H1 (cell line): ENCODE results near the gene SNRPA1. TPM values are rescaled to one million over a fixed set of nuclear protein-coding genes. Genes with fewer than 3 reads are reported as not detected.
"Not testable (repeated sequence)": the region's sequence is repeated elsewhere in the genome, so short reads cannot be mapped to it uniquely, and the experiment has no call there.

Experiments
- CTCF ChIA-PET: fragments of 300-600 bp; sonication (Branson Sonifier 250); formaldehyde crosslinking; loops from one replicate; lab custom pipeline; 2021; ENCODE audit not compliant: partially characterized antibody; lab: Charles Lee
- POLR2A ChIA-PET: fragments of 300-600 bp; sonication (Branson Sonifier 250); formaldehyde crosslinking; loops from one replicate; lab custom pipeline; 2021; ENCODE audit warnings: inconsistent platforms; ENCODE audit not compliant: partially characterized antibody; lab: Charles Lee
- DNase-seq, 2 experiments: peaks; one replicate each; pipeline versions ENCODE4 v3.0.0 to v3.0.0-alpha.2; 2010 to 2022; ENCODE audit warnings: low spot score in 2 of 2, low read depth in 1 of 2, mixed read lengths in 1 of 2
- FAIRE-seq: peaks from 2 replicates; lab custom pipeline; 2011; peaks lifted over from hg19 to GRCh38; lab: Jason Lieb, UNC
- H2AFZ ChIP-seq: 2 replicates; pipeline ENCODE4 v1.8.1; 2012; ENCODE audit warnings: low read length, inconsistent platforms
- H2AK5ac ChIP-seq: 2 replicates; pipeline ENCODE4 v1.6.1; 2013; ENCODE audit warnings: low read depth, low read length
- H2BK120ac ChIP-seq: replicated peaks from 2 replicates; pipeline ENCODE3; 2013; ENCODE audit warnings: low read depth, low read length, inconsistent platforms
- H2BK12ac ChIP-seq: 2 replicates; pipeline ENCODE4 v1.6.1; 2013; ENCODE audit warnings: low read depth, low read length
- H2BK15ac ChIP-seq: 2 replicates; pipeline ENCODE4 v1.6.1; 2013; ENCODE audit warnings: low read length
- H2BK20ac ChIP-seq: 2 replicates; pipeline ENCODE4 v1.6.1; 2013; ENCODE audit warnings: low read length
- H2BK5ac ChIP-seq: 2 replicates; pipeline ENCODE4 v1.6.1; 2013; ENCODE audit warnings: low read depth, low read length
- H3K14ac ChIP-seq: 2 replicates; pipeline ENCODE4 v1.6.1; 2013; ENCODE audit warnings: inconsistent platforms; ENCODE audit not compliant: insufficient read length
- H3K18ac ChIP-seq: 2 replicates; pipeline ENCODE4 v1.6.1; 2013; ENCODE audit warnings: low read length; ENCODE audit errors: extremely low read depth
- H3K23ac ChIP-seq: 2 replicates; pipeline ENCODE4 v1.6.1; 2013; ENCODE audit warnings: inconsistent platforms; ENCODE audit not compliant: insufficient read length
- H3K23me2 ChIP-seq: 2 replicates; pipeline ENCODE4 v1.6.1; 2013; ENCODE audit warnings: low read depth, low read length
- H3K27ac ChIP-seq: 2 replicates; pipeline ENCODE4 v1.6.1; 2011; ENCODE audit warnings: low read depth, low read length, inconsistent platforms
- H3K27me3 ChIP-seq, 4 experiments: replicated peaks in 1 of 4; 1 replicate in 1 of 4; 2 replicates in 3 of 4; pipeline versions ENCODE4 v1.6.1 to v1.8.1; 2011 to 2013; ENCODE audit warnings: low read length in 3 of 4, mild to moderate bottlenecking in 3 of 4, inconsistent platforms in 2 of 4, mixed read lengths in 2 of 4, moderate library complexity in 1 of 4; ENCODE audit not compliant: control insufficient read depth in 3 of 4, insufficient read depth in 3 of 4; ENCODE audit errors: extremely low read depth in 1 of 4
- H3K36me3 ChIP-seq, 4 experiments: 2 replicates each; pipeline versions ENCODE4 v1.6.1 to v1.8.1; 2011 to 2013; ENCODE audit warnings: mild to moderate bottlenecking in 4 of 4, low read length in 3 of 4, moderate library complexity in 2 of 4, control low read depth in 1 of 4, inconsistent platforms in 1 of 4; ENCODE audit not compliant: insufficient read depth in 4 of 4, control insufficient read depth in 2 of 4
- H3K4ac ChIP-seq: replicated peaks from 2 replicates; pipeline ENCODE3; 2013; ENCODE audit warnings: low read length, low read depth, mixed read lengths, inconsistent platforms; ENCODE audit not compliant: insufficient read length
- H3K4me1 ChIP-seq, 4 experiments: replicated peaks in 1 of 4; 1 replicate in 1 of 4; 2 replicates in 3 of 4; pipeline versions ENCODE4 v1.6.1 to v1.8.1; 2011 to 2013; ENCODE audit warnings: low read length in 3 of 4, inconsistent platforms in 2 of 4, mixed read lengths in 1 of 4; ENCODE audit not compliant: insufficient read depth in 4 of 4, control insufficient read depth in 3 of 4
- H3K4me2 ChIP-seq, 2 experiments: 2 replicates each; pipeline versions ENCODE4 v1.6.1 to v1.8.1; 2011 to 2013; ENCODE audit warnings: low read depth in 2 of 2, low read length in 2 of 2, control low read depth in 1 of 2, inconsistent platforms in 1 of 2, mild to moderate bottlenecking in 1 of 2; ENCODE audit not compliant: insufficient read depth in 1 of 2
- H3K4me3 ChIP-seq, 4 experiments: fragments of 200-600, 300-600 bp in 1 of 4; sonication (generic), shearing (Covaris generic), sonication (Bioruptor Twin) in 1 of 4; 2 replicates each; pipeline versions ENCODE4 v1.5.1 to v1.8.1; 2011 to 2016; ENCODE audit warnings: low read length in 4 of 4, low read depth in 3 of 4, control low read depth in 2 of 4, inconsistent platforms in 2 of 4, mild to moderate bottlenecking in 2 of 4, mixed read lengths in 1 of 4, moderate library complexity in 1 of 4; ENCODE audit not compliant: insufficient read depth in 2 of 4; ENCODE audit errors: extremely low read depth in 1 of 4
- H3K56ac ChIP-seq: replicated peaks from 2 replicates; pipeline ENCODE3; 2013; ENCODE audit warnings: low read depth, mild to moderate bottlenecking, mixed read lengths, low read length, inconsistent platforms; ENCODE audit not compliant: insufficient read length
- H3K79me1 ChIP-seq: 2 replicates; pipeline ENCODE4 v1.6.1; 2013; ENCODE audit warnings: low read depth, low read length, control low read depth
- H3K79me2 ChIP-seq, 2 experiments: 2 replicates each; pipeline versions ENCODE4 v1.6.1 to v1.8.1; 2012 to 2013; ENCODE audit warnings: low read length in 2 of 2, mild to moderate bottlenecking in 2 of 2, inconsistent platforms in 1 of 2; ENCODE audit not compliant: insufficient read depth in 2 of 2, control insufficient read depth in 1 of 2
- H3K9ac ChIP-seq, 4 experiments: replicated peaks in 1 of 4; 1 replicate in 1 of 4; 2 replicates in 3 of 4; pipeline versions ENCODE4 v1.6.1 to v1.8.1; 2011 to 2013; ENCODE audit warnings: low read depth in 3 of 4, low read length in 3 of 4, control low read depth in 2 of 4, mild to moderate bottlenecking in 2 of 4, moderate library complexity in 2 of 4, inconsistent platforms in 1 of 4; ENCODE audit errors: extremely low read depth in 1 of 4
- H3K9me3 ChIP-seq, 2 experiments: 2 replicates each; pipeline versions ENCODE4 v1.6.1 to v1.8.1; 2012 to 2013; ENCODE audit warnings: mild to moderate bottlenecking in 2 of 2, moderate library complexity in 2 of 2, control low read depth in 1 of 2, inconsistent platforms in 1 of 2, low read depth in 1 of 2, low read length in 1 of 2, mixed read lengths in 1 of 2; ENCODE audit not compliant: insufficient read depth in 2 of 2
- H4K20me1 ChIP-seq, 2 experiments: replicated peaks in 1 of 2; 2 replicates each; pipeline versions ENCODE3 to v1.8.1; 2011 to 2013; ENCODE audit warnings: inconsistent platforms in 2 of 2, low read length in 2 of 2, mild to moderate bottlenecking in 1 of 2; ENCODE audit not compliant: insufficient read depth in 2 of 2, control insufficient read depth in 1 of 2
- H4K5ac ChIP-seq: 2 replicates; pipeline ENCODE4 v1.6.1; 2013; ENCODE audit warnings: low read length, low read depth, mixed read lengths, inconsistent platforms; ENCODE audit not compliant: insufficient read length
- H4K8ac ChIP-seq: 2 replicates; pipeline ENCODE4 v1.8.0; 2013; ENCODE audit warnings: mild to moderate bottlenecking, moderate library complexity, low read length, inconsistent platforms; ENCODE audit not compliant: insufficient read depth; ENCODE audit errors: extremely low read depth
- H4K91ac ChIP-seq: replicated peaks from 2 replicates; pipeline ENCODE3; 2013; ENCODE audit warnings: low read length, mixed read lengths, inconsistent platforms; ENCODE audit not compliant: insufficient read length
- GABPA ChIP-seq: IDR thresholded peaks from 2 replicates; pipeline ENCODE4 v1.6.1; 2011; ENCODE audit warnings: mild to moderate bottlenecking, low read length, moderate library complexity, borderline replicate concordance; ENCODE audit not compliant: insufficient read depth
- WGBS, 2 experiments: shearing (Covaris generic) in 1 of 2; methylation state at CpG; one replicate each; pipeline versions ENCODE4 v1.1.6 to v1.1.7; 2013 to 2015; ENCODE audit warnings: low lambda C conversion rate in 2 of 2, mixed read lengths in 2 of 2, inconsistent platforms in 1 of 2, low coverage in 1 of 2, missing lambda C conversion rate in 1 of 2; ENCODE audit not compliant: insufficient replicate concordance in 2 of 2, insufficient coverage in 1 of 2, insufficient read length in 1 of 2; ENCODE audit errors: extremely low coverage in 1 of 2, missing lambda C conversion rate in 1 of 2; 5-methylcytosine and 5-hydroxymethylcytosine counted together
- polyA plus RNA-seq, 7 experiments: library from polyadenylated mRNA; depleted of rRNA in 3 of 7; stranded (reverse) in 5 of 7; unstranded in 2 of 7; fragments of >200 nt in 5 of 7; fragments of 200-250 nt in 2 of 7; gene quantifications; 1 replicate in 5 of 7; 2 replicates in 1 of 7; 4 replicates in 1 of 7; pipeline versions ENCODE4 v1.2.1 to v1.2.3, GENCODE V29; 2011 to 2013; ENCODE audit warnings: missing spikeins in 2 of 7, mixed read lengths in 2 of 7
- total RNA-seq: library from RNA; stranded (reverse); fragmentation: NEBNext Ultra II Directional; extraction: Animal tissue kit (Norgen Biotek cat#: 25700); gene quantifications from 2 replicates; pipeline ENCODE4 v1.2.1, GENCODE V29; 2021

The SNRPA1 gene
- total and polyA plus RNA-seq, 2 of the 8 experiments (the other 6 are each of a cell fraction or from before 2014, with no cell fraction given), result 140 to 221 TPM

DNA sequence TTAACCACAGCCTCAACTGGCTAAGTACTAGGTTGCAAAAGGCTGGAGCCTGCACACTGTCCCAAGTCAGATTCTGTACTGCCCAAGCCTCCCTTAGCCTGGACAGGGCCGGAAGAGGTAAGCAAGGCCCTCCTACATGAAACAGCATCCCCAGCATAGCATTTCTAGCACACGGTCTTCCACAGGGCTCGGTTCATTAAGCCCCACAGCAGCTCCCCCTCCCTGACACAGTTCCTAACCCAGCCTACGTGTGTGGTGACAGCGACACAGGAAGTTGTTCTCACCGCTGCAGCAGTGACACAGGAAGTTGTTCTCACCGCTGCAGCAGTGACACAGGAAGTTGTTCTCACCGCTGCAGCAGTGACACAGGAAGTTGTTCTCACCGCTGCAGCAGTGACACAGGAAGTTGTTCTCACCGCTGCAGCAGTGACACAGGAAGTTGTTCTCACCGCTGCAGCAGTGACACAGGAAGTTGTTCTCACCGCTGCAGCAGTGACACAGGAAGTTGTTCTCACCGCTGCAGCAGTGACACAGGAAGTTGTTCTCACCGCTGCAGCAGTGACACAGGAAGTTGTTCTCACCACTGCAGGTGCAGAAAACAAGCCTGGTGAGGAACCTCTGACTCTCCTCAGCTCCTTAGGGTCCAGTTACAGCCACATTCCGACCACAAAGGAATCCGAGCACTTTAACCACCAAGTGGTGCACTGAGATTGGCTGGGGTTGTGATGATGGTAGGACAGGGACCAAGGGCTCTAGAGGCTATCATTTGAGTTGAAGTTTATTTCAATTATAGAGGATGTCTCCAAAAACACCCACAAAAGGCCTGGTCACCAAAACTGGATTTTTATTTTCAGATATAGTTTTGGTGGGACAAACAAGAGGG lies 39.1 kb upstream of the SNRPA1 start:
- H3K4me1 ChIP-seq, H3K4ac ChIP-seq, H3K9ac ChIP-seq, H2BK120ac ChIP-seq, H3K14ac ChIP-seq, H3K79me2 ChIP-seq, H3K23me2 ChIP-seq, H4K5ac ChIP-seq, H2BK20ac ChIP-seq, H2AFZ ChIP-seq, H2BK12ac ChIP-seq, H3K79me1 ChIP-seq, H4K20me1 ChIP-seq, H3K4me3 ChIP-seq, H3K56ac ChIP-seq, POLR2A ChIA-PET, H3K18ac ChIP-seq, H3K36me3 ChIP-seq, H2BK5ac ChIP-seq, H2BK15ac ChIP-seq, FAIRE-seq, H4K91ac ChIP-seq, H2AK5ac ChIP-seq, H3K27ac ChIP-seq, H3K23ac ChIP-seq, H4K8ac ChIP-seq, H3K4me2 ChIP-seq, DNase-seq: not testable (repeated sequence)
- Histone ChIP-seq H3K27me3 (peaks cover 0 to 17% (median 4%) of the 10 kb centered on the region in 4 experiments; a peak in 4 of 7 replicates), H3K9me3 (peaks cover 10 to 15% of the 10 kb centered on the region in 2 experiments)
- CTCF ChIA-PET, result interaction anchor here (0.6 to 3.6 kb wide), 5 partner anchors 12 to 470 kb away, joined by 3 to 32 read pairs (median 3); no protein-coding TSS in a partner anchor
- TF ChIP-seq GABPA, result peak; percentile 77; the same call in 1 of the 2 replicates
- WGBS, 2 experiments, result 91% methylated on average over 10 of the region's 16 CpGs; no CpG with 5 or more reads in 1 of the 2 experiments
